D721Med (cell line): Measurements from ENCODE around the gene CIAO1.
"Not testable (repeated sequence)": the region's sequence is repeated elsewhere in the genome, so short reads cannot be mapped to it uniquely, and the experiment has no call there.

ENCODE experiments used
- DNase-seq: peaks from one replicate; pipeline ENCODE4 v3.0.0; 2011; ENCODE audit warnings: low spot score; ENCODE audit not compliant: insufficient read length
- FAIRE-seq: peaks from 2 replicates; lab custom pipeline; 2011; peaks lifted over from hg19 to GRCh38; lab: Jason Lieb, UNC
- TF ChIP-seq, protein P1 (sequence below): IDR thresholded peaks from 2 replicates; pipeline ENCODE4 v1.5.1; 2012; ENCODE audit warnings: mild to moderate bottlenecking, control low read depth; ENCODE audit not compliant: insufficient read depth; ENCODE audit errors: missing control alignments

CIAO1 gene

GRCh38 chr2:96250188-96250587 lies 15.8 kb upstream of the CIAO1 start:
- FAIRE-seq = no peak
- no peak for DNase-seq
- TF ChIP-seq, protein P1, sequence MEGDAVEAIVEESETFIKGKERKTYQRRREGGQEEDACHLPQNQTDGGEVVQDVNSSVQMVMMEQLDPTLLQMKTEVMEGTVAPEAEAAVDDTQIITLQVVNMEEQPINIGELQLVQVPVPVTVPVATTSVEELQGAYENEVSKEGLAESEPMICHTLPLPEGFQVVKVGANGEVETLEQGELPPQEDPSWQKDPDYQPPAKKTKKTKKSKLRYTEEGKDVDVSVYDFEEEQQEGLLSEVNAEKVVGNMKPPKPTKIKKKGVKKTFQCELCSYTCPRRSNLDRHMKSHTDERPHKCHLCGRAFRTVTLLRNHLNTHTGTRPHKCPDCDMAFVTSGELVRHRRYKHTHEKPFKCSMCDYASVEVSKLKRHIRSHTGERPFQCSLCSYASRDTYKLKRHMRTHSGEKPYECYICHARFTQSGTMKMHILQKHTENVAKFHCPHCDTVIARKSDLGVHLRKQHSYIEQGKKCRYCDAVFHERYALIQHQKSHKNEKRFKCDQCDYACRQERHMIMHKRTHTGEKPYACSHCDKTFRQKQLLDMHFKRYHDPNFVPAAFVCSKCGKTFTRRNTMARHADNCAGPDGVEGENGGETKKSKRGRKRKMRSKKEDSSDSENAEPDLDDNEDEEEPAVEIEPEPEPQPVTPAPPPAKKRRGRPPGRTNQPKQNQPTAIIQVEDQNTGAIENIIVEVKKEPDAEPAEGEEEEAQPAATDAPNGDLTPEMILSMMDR = no peak

DNA sequence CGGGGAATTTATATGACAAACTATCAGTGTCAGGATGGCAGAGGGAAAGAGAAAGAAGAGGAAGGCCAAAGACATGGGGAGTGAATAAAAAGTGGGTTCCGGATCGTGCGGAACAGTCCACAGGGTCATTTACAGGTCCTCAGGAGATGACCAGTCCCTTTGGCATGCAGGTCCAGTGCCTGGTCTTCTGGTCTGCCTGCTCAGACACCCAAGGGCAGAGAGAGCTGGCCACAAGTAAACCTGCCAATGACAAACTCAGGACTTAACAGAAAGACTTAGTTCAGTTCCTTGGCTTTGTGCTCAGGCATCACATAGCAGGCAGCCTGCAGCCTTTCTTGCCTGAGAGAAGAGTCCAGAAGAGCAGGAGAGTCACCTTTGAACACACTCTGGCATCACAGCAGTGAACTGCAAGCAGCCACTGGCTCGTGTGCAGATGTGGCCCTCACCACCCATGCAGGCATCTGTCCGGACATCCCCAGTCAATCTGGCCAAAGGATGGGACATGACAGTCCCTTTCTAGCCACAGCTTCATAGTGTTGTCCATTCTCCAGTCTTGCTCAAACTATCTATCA lies 14.2 kb upstream of the CIAO1 start:
- DNase-seq (no peak), FAIRE-seq (no peak)
- TF ChIP-seq, protein P1 = no peak

DNA sequence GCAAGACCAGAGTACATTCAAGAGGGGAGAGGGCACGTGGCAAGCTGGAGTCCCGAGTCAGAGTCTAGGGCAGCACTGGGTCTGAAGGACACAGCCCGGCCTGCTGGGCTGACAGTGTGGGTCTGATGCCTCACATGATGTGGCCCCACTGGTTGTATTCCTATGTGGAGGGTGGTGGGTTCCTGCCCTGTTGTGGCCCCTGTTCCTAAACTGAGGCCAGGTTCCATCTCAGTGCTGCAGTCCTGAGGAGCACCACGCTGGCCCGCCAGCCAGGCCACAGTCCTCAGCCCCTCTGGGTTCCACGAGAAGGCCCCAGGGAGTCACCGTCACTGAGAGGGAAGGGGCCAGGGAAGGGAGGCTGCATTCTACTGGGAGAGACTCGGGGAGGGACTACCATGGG lies 13.5 kb upstream of the CIAO1 start:
- DNase-seq = no peak
- no peak for FAIRE-seq
- TF ChIP-seq, protein P1 = no peak

GRCh38 chr2:96253006-96253405 lies 13.0 kb upstream of the CIAO1 start:
- no peak for DNase-seq
- TF ChIP-seq, protein P1 = no peak
- FAIRE-seq = no peak

GRCh38 chr2:96254571-96254970 lies 11.5 kb upstream of the CIAO1 start:
- no peak for FAIRE-seq
- DNase-seq = no peak
- TF ChIP-seq, protein P1 = no peak

- TF ChIP-seq, protein P1 = no peak
- FAIRE-seq (no peak), DNase-seq (no peak)
These were observed 9.4 kb upstream of the CIAO1 start for GRCh38 chr2:96256611-96257113.

DNA sequence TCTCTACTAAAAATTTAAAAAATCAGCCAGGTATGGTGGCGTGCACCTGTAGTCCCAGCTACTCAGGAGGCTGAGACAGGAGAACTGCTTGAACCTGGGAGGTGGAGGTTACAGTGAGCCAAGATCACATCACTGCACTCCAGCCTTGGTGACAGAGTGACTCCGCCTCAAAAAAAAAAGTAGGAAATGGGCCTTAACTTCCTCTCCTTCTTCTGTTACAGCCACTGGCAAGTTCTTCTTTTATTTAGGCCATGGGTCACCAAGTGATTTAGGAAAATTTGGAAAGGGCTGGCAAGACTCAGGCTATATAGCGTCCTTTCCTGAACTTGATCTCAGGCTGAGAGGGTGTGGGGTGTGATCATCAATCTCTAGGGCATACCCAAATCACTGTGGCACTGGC lies 8.3 kb upstream of the CIAO1 start:
- DNase-seq, FAIRE-seq: not testable (repeated sequence)
